ENCODE data around the gene YBEY.
"Not testable (repeated sequence)": the region's sequence is repeated elsewhere in the genome, so short reads cannot be mapped to it uniquely, and the experiment has no call there.

Gene YBEY, protein sequence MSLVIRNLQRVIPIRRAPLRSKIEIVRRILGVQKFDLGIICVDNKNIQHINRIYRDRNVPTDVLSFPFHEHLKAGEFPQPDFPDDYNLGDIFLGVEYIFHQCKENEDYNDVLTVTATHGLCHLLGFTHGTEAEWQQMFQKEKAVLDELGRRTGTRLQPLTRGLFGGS

GRCh38 chr21:46285761-46286647, at the start of gene YBEY:
YBEY (plus strand) TSS chr21:46286342; CDS start chr21:46286914, 572 bp downstream.
- DNase-seq (ENCODE audit: low spot score) = peak; percentile 97

- DNase-seq (ENCODE audit: low spot score) = no peak
These were observed 48.7 kb upstream of the YBEY start for GRCh38 chr21:46237474-46237873.

- DNase-seq (ENCODE audit: low spot score) = no peak
These were observed 46.3 kb upstream of the YBEY start for GRCh38 chr21:46239817-46240325.

DNA sequence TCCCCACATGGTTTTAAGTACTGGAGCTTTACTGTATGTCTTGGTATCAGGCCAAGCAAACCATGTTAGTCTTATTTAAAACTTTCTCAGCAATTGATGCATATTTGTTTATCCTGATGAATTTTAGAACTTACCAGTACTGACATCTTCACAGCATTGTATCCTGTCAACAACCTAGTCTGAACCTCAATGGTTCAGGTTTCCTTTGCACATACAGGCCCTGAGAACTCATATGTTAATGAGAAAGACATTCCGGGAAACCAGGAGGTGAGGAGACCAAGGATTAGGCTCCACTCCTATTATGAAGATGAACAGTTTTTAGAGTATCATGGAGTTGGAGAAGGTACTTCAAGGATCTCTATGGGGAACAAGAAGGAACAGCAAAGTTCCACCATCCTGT, 44.6 kb upstream of the YBEY start:
- not testable (repeated sequence) for DNase-seq (ENCODE audit: low spot score)

DNA sequence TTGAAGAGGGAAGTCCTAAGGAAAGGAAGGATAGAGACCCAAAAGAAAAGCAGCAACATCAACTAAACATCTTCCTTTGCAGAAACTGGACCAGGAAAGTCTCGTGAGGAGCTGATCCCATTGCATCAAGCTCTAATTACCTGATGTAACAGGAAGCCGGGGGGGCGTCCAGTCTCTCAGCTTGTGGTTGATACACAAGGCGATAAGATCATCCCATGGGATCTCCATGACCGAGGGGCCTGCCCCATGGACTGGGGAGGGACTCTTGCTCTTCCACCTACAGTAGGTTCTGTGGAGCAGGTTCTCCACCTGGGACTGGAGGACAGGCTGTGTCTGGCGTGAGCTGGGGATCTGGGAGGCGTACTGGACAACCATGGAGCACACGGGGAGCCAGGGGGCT, 42.8 kb upstream of the YBEY start:
- no peak for DNase-seq (ENCODE audit: low spot score)

- DNase-seq (ENCODE audit: low spot score) = no peak
These were observed 42.2 kb upstream of the YBEY start for GRCh38 chr21:46243960-46244361.

DNA sequence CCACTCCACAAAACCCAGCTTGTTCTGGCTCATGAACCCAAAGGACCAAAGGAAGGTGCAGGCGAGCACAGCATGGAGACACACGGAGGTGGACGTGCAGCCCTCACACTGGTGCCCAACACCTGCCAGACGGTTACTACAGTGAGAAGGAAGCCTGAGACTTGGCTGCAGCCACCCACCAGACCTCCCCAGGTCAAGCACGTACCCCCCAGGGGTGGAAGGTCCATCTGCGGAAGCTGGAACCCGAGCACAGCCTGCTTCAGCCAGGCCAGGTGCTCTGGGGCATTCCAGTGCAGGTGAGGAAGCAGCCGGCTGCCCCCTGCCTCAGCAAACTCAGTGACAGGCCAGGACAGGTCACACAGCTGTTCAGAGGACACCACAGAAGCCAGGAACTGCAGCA, 41.5 kb upstream of the YBEY start:
- no peak for DNase-seq (ENCODE audit: low spot score)

- no peak for DNase-seq (ENCODE audit: low spot score)
These were observed 40.8 kb upstream of the YBEY start for GRCh38 chr21:46245213-46245915.

GRCh38 chr21:46246345-46246744, 39.8 kb upstream of the YBEY start:
- no peak for DNase-seq (ENCODE audit: low spot score)

DNA sequence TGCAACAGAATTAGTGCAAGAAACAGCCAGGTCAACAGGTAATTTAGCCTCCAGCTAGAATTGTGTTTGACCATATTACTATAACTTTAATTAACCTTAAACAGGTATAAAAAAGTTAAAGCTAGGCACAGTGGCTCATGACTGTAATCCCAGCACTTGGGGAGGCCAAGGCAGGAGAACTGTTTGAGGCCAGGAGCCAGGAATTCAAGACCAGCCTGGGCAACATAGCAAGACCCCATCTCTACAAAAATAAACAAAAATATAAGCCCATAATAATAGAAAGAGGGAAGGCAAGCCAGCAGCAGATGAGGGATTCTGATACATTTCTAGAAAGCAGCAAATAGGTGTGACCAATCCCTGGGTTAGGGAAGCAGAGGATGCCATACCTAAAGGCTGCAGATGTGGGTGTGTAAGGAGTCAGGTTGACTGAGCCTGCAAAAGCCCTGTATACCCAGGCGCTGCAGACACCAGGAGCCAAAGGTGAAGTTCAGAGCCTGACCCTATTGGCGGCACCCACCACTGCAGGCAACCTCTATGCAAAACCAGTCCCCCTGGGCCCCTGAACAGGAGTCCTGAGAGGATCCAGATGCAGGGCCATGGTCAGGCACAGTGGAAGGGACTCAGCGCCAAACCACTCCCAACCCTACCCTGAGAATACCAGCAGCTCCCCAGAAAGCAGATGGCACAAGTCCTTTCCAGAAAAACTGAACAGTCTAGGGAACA, 38.3 kb upstream of the YBEY start:
- DNase-seq (ENCODE audit: low spot score) = no peak

GRCh38 chr21:46248422-46248782, 37.7 kb upstream of the YBEY start:
- DNase-seq (ENCODE audit: low spot score) = no peak

- DNase-seq (ENCODE audit: low spot score) = no peak
These were observed 37.3 kb upstream of the YBEY start for GRCh38 chr21:46248827-46249226.

- no peak for DNase-seq (ENCODE audit: low spot score)
These were observed 35.9 kb upstream of the YBEY start for GRCh38 chr21:46250146-46250725.

DNA sequence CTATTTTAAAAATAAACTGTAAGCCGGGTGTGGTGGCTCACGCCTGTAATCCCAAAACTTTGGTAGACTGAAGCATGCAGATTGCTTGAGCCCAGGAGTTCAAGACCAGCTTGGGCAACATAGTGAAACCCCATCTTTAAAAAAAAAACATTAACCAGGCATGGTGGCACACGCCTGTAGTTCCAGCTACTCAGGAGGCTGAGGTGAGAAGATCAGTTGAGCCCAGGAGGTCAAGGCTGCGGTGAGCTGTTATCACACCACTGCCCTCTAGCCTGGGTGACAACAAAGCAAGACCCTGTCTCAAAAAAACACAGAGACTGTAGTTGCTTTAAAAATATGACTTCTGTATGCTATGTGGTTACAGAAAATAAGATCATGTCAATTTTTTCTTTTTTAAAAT, 33.3 kb upstream of the YBEY start:
- DNase-seq (ENCODE audit: low spot score) = no peak

DNA sequence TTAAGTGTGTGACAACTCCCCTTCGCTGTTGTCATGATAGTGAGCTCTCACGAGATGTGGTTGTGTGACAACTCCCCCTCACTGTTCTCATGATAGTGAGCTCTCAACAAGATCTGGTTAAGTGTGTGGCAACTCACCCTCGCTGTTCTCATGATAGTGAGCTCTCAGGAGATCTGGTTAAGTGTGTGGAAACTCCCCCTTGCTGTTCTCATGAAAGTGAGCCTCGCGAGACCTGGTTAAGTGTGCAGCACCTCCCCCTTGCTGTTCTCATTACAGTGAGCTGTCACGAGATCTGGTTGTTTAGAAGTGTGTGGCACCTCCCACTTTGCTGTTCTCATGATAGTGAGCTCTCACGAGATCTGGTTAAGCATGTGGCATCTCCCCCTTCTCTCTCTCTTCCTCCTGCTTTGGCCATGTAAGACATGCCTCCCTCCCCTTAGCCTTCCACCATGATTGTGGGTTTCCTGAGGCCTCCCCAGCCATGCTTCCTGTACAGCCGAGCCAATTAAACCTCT, 32.5 kb upstream of the YBEY start:
- no peak for DNase-seq (ENCODE audit: low spot score)

DNA sequence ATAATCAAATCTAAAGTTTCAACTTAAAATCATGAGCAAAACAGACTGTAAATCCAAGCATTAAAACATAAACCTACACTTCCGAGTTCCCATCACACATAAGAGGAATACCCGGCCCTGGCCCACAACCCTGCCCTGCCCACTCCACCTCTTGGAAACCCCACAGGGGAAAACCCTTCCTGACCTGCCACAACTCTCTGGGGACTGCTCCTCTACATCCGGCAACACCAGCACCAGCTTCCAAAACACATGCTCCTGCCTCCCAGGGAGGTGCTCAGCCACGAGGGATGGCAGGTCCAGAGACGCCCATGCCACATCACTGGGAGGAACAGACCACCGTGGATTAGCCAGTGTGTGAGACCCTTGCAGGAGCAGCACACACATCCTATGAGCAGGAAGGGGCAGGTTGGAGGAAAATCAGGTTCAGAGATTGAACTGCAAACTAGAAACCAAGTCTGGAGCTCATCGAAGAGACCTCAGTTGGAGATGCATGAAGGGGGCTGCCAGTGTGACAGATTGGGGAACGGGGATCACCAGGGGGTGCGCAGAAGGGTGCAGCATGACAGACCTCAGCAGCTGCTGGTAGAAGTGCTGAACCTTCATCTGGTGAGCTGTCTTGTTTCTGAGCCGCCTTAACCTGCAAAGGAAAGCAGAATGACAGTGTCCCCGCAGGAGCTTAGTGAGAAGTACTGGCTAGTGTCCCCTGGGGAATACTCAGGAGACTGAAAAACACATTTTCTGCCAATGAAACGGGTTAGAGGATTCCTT, 31.8 kb upstream of the YBEY start:
- no peak for DNase-seq (ENCODE audit: low spot score)

DNA sequence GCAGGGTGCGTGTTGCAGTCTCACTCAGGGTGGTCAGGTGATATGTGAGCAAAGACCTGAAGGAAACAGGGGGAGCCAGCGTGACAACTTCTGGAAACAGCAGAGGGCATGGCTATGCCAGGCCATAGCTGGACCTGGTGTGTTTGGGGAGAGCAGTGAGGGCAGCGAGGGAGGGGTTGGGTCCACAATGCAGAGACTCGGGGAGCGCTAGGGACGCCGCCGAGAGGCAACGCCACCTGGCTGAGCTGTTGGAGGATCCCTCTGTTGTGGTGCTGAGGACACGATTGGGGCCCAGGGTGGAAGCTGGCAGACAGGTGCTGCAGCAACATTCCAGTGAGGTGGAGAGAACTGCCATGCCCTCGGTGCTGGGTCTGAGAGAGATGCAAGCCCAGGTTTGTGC, 31.0 kb upstream of the YBEY start:
- no peak for DNase-seq (ENCODE audit: low spot score)

GRCh38 chr21:46255758-46256337, 30.3 kb upstream of the YBEY start:
- no peak for DNase-seq (ENCODE audit: low spot score)

- DNase-seq (ENCODE audit: low spot score) = no peak
These were observed 29.6 kb upstream of the YBEY start for GRCh38 chr21:46256501-46256994.

- no peak for DNase-seq (ENCODE audit: low spot score)
These were observed 22.0 kb upstream of the YBEY start for GRCh38 chr21:46264046-46264689.

Data from hepatic stellate cell (primary cell).